Thyroid gland (tissue), 4 donors: ENCODE data around the gene CLEC2B. TPM values are rescaled to one million over a fixed set of nuclear protein-coding genes. Genes with fewer than 3 reads are reported as not detected.

ENCODE experiments used
- DNase-seq, 2 donors: peaks; one replicate each; pipeline ENCODE4 v3.0.0-alpha.2; 2019
- H3K27ac ChIP-seq, 3 donors: fragments of 200-600 bp; sonication (generic); 1 replicate in 2 of 3; 2 replicates in 1 of 3; pipeline ENCODE4 v1.5.1; 2016 to 2019; ENCODE audit warnings: mild to moderate bottlenecking in 1 of 3, moderate library complexity in 1 of 3
- H3K27me3 ChIP-seq: fragments of 200-600 bp; sonication (generic); one replicate; pipeline ENCODE4 v1.5.1; 2019
- H3K36me3 ChIP-seq, 2 donors: fragments of 200-600 bp; sonication (generic); one replicate each; pipeline ENCODE4 v1.5.1; 2016 to 2019
- H3K4me1 ChIP-seq, 2 donors: fragments of 200-600 bp; sonication (generic); one replicate each; pipeline ENCODE4 v1.5.1; 2017 to 2019
- H3K4me3 ChIP-seq, 3 donors: fragments of 200-600 bp; sonication (generic); replicated peaks in 1 of 3; 1 replicate in 2 of 3; 2 replicates in 1 of 3; pipeline ENCODE4 v1.5.1; 2016; ENCODE audit warnings: mild to moderate bottlenecking in 1 of 3
- H3K9me3 ChIP-seq: fragments of 200-600 bp; sonication (generic); one replicate; pipeline ENCODE4 v1.5.1; 2017
- POLR2A ChIP-seq, 2 donors: fragments of 450-650 bp; IDR thresholded peaks; one replicate each; pipeline ENCODE4 v1.6.1; 2017; ENCODE audit warnings: antibody characterized with exemption in 2 of 2, mild to moderate bottlenecking in 2 of 2, moderate library complexity in 1 of 2
- WGBS, 2 donors: methylation state at CpG; one replicate each; pipeline ENCODE4 v1.1.5; 2017; 5-methylcytosine and 5-hydroxymethylcytosine counted together
- intact Hi-C: fragments of 100-400 bp; cut with DNase I; formaldehyde crosslinking; loops from one replicate; pipeline ENCODE4 v1.15.1; 2023
- total RNA-seq, 4 donors: library from RNA; depleted of rRNA; stranded (reverse); fragments of >200 nt; gene quantifications; one replicate each; pipeline ENCODE4 v1.2.3, GENCODE V29; 2016
- TF ChIP-seq, protein P1 (sequence below), 6 experiments: fragments of 200-600 bp in 3 of 6; fragments of 450-650 bp in 3 of 6; sonication (generic) in 3 of 6; IDR thresholded peaks; one replicate each; pipeline ENCODE4 v1.5.1; 2016 to 2019; ENCODE audit warnings: antibody characterized with exemption in 6 of 6, mild to moderate bottlenecking in 2 of 6, inconsistent platforms in 1 of 6, moderate library complexity in 1 of 6

CLEC2B gene
- total RNA-seq, 4 donors from 2014 or later = 7.3 to 25.2 (median 16.7) TPM

GRCh38 chr12:9870286-9870866 is 1.2 kb upstream of the CLEC2B start:
- Histone ChIP-seq H3K9me3 (no peaks in the 10 kb centered on the region), H3K27ac (peak overlapping the region; percentile 70 to 94 (median 79)), H3K4me1 (no peaks in the 10 kb centered on the region), H3K4me3 (peak overlapping the region in 1 of 3 donors; percentile 27), H3K27me3 (no peaks in the 10 kb centered on the region), H3K36me3 (no peaks in the 10 kb centered on the region)
- TF ChIP-seq, protein P1, sequence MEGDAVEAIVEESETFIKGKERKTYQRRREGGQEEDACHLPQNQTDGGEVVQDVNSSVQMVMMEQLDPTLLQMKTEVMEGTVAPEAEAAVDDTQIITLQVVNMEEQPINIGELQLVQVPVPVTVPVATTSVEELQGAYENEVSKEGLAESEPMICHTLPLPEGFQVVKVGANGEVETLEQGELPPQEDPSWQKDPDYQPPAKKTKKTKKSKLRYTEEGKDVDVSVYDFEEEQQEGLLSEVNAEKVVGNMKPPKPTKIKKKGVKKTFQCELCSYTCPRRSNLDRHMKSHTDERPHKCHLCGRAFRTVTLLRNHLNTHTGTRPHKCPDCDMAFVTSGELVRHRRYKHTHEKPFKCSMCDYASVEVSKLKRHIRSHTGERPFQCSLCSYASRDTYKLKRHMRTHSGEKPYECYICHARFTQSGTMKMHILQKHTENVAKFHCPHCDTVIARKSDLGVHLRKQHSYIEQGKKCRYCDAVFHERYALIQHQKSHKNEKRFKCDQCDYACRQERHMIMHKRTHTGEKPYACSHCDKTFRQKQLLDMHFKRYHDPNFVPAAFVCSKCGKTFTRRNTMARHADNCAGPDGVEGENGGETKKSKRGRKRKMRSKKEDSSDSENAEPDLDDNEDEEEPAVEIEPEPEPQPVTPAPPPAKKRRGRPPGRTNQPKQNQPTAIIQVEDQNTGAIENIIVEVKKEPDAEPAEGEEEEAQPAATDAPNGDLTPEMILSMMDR (IDR thresholded peaks at IDR 0.05) = no peak
- no peak for TF ChIP-seq POLR2A (IDR thresholded peaks at IDR 0.05)
- intact Hi-C loops = no loop called here
- peak in 1 of 2 donors; percentile 15 for DNase-seq
- WGBS, 2 donors = 75 to 82% methylated on average over 2 of the region's 2 CpGs

DNA sequence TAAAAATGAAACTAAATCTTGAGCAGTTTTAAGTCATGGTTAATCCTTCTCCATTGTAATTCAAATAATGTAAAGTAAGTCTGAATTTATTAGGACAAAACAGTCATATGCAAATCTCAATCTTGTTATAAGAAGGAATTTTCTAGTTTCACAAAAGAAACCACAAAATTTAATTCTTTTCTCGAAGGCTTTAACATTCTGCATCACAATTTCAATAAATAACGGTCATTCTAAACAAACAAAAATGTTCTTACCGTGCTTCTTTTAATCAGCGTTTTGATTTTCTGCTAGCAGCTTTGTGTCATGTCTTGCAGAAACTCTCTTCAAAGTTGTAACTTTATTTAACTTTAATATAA is 225 bp downstream of the CLEC2B start:
- H3K27me3 ChIP-seq = no peaks in the 10 kb centered on the region
- DNase-seq = no peak
- H3K4me3 ChIP-seq = peak overlapping the region in 2 of 3 donors; percentile 27 to 61
- H3K9me3 ChIP-seq = no peaks in the 10 kb centered on the region
- no peak for TF ChIP-seq POLR2A (IDR thresholded peaks at IDR 0.05)
- TF ChIP-seq, protein P1 (IDR thresholded peaks at IDR 0.05) = no peak
- peak overlapping the region; percentile 70 to 94 (median 79) for H3K27ac ChIP-seq
- H3K4me1 ChIP-seq = no peaks in the 10 kb centered on the region
- H3K36me3 ChIP-seq = no peaks in the 10 kb centered on the region
- 50 to 57% methylated on average over 4 of the region's 4 CpGs for WGBS, 2 donors
- intact Hi-C loops = no loop called here

- no peak for DNase-seq
- H3K27ac ChIP-seq = peak overlapping the region; percentile 70 to 94 (median 79)
- H3K27me3 ChIP-seq = no peaks in the 10 kb centered on the region
- TF ChIP-seq, protein P1 (IDR thresholded peaks at IDR 0.05) = no peak
- no peak for TF ChIP-seq POLR2A (IDR thresholded peaks at IDR 0.05)
- intact Hi-C loops = no loop called here
- no peaks in the 10 kb centered on the region for H3K4me1 ChIP-seq
- H3K9me3 ChIP-seq = no peaks in the 10 kb centered on the region
- H3K36me3 ChIP-seq = no peaks in the 10 kb centered on the region
- H3K4me3 ChIP-seq = peak overlapping the region in 2 of 3 donors; percentile 27 to 61
- WGBS, 2 donors = 75% methylated on average over 11 of the region's 11 CpGs
Measured at GRCh38 chr12:9868311-9868801, 798 bp downstream of the CLEC2B start.

GRCh38 chr12:9867531-9867930 is 1.6 kb downstream of the CLEC2B start:
- Histone ChIP-seq H3K4me3 (peak overlapping the region in 1 of 3 donors; percentile 18), H3K27me3 (no peaks in the 10 kb centered on the region), H3K9me3 (no peaks in the 10 kb centered on the region), H3K36me3 (no peaks in the 10 kb centered on the region), H3K27ac (peak overlapping the region in 2 of 3 donors; percentile 41 to 60), H3K4me1 (no peaks in the 10 kb centered on the region)
- TF ChIP-seq, protein P1 (IDR thresholded peaks at IDR 0.05) = no peak
- no peak for TF ChIP-seq POLR2A (IDR thresholded peaks at IDR 0.05)
- intact Hi-C loops = no loop called here
- no peak for DNase-seq
- 63 to 64% methylated on average over 4 of the region's 4 CpGs for WGBS, 2 donors

- no peaks in the 10 kb centered on the region for H3K36me3 ChIP-seq
- intact Hi-C loops = no loop called here
- WGBS, 2 donors = 74 to 77% methylated on average over 4 of the region's 4 CpGs
- no peaks in the 10 kb centered on the region for H3K9me3 ChIP-seq
- peak overlapping the region in 1 of 3 donors; percentile 18 for H3K4me3 ChIP-seq
- DNase-seq = no peak
- H3K4me1 ChIP-seq = no peaks in the 10 kb centered on the region
- TF ChIP-seq POLR2A (IDR thresholded peaks at IDR 0.05) = no peak
- TF ChIP-seq, protein P1 (IDR thresholded peaks at IDR 0.05) = no peak
- H3K27me3 ChIP-seq = no peaks in the 10 kb centered on the region
- H3K27ac ChIP-seq = peak overlapping the region in 2 of 3 donors; percentile 41 to 60
Measured at GRCh38 chr12:9866860-9867269, 2.3 kb downstream of the CLEC2B start.
